Chondrocyte (in vitro differentiated cells): ENCODE results near the gene GRAP2. TPM values are rescaled to one million over a fixed set of nuclear protein-coding genes. Genes with fewer than 3 reads are reported as not detected.

Experiments
- DNase-seq: peaks from one replicate; pipeline ENCODE4 v3.0.0; 2021; ENCODE audit warnings: mixed read lengths, low spot score
- H3K27ac Mint-ChIP-seq: one replicate; pipeline ENCODE4 v1.8.0; 2021; ENCODE audit warnings: mild to moderate bottlenecking, moderate library complexity, mixed read lengths; ENCODE audit not compliant: unreplicated experiment
- H3K27me3 Mint-ChIP-seq: 2 replicates; pipeline ENCODE4 v1.8.0; 2021; ENCODE audit warnings: low read depth, mixed read lengths
- H3K36me3 Mint-ChIP-seq: 2 replicates; pipeline ENCODE4 v1.8.0; 2021; ENCODE audit warnings: low read depth, mixed read lengths
- H3K4me1 Mint-ChIP-seq: 2 replicates; pipeline ENCODE4 v1.8.0; 2021; ENCODE audit warnings: low read depth, mild to moderate bottlenecking, mixed read lengths
- H3K4me3 Mint-ChIP-seq: one replicate; pipeline ENCODE4 v1.8.0; 2021; ENCODE audit warnings: mild to moderate bottlenecking, moderate library complexity, mixed read lengths; ENCODE audit not compliant: unreplicated experiment
- H3K9me3 Mint-ChIP-seq: 2 replicates; pipeline ENCODE4 v1.8.0; 2021; ENCODE audit warnings: low read depth, mixed read lengths
- CTCF ChIP-seq: fragments of 200-600 bp; sonication (generic); IDR thresholded peaks from 2 replicates; pipeline ENCODE4 v1.5.0; 2021; ENCODE audit warnings: antibody characterized with exemption, mild to moderate bottlenecking, moderate library complexity
- total RNA-seq: library from RNA; stranded (reverse); gene quantifications from 3 replicates; pipeline ENCODE4 v1.2.1, GENCODE V29; 2021

GRAP2 gene
- total RNA-seq, 1 donor from 2014 or later: not detected

GRCh38 chr22:39893526-39893925 lies 7.4 kb upstream of the GRAP2 start, which contains the start of gene ENTHD1:
Gene ENTHD1, minus strand, starts transcription at chr22:39893760. Its CDS starts 6,012 bp downstream, at chr22:39887748.
- Mint-ChIP-seq H3K9me3 (no peaks in the 10 kb centered on the region), H3K4me3 (no peak within 1 kb of the TSS), H3K4me1 (no peaks in the 10 kb centered on the region), H3K27ac (no peak within 1 kb of the TSS), H3K36me3 (no peaks in the 10 kb centered on the region), H3K27me3 (peaks cover 7% of the 10 kb centered on the region)
- DNase-seq: no peak
- TF ChIP-seq CTCF: no peak

- H3K9me3 Mint-ChIP-seq: no peaks in the 10 kb centered on the region
- no peak overlapping the region for H3K27ac Mint-ChIP-seq
- H3K27me3 Mint-ChIP-seq: peaks cover 1% of the 10 kb centered on the region
- no peaks in the 10 kb centered on the region for H3K36me3 Mint-ChIP-seq
- H3K4me1 Mint-ChIP-seq: no peaks in the 10 kb centered on the region
- TF ChIP-seq CTCF: no peak
- no peak overlapping the region for H3K4me3 Mint-ChIP-seq
- no peak for DNase-seq
Measured at GRCh38 chr22:39894554-39895092, 6.3 kb upstream of the GRAP2 start.

GRCh38 chr22:39895682-39896081 lies 5.2 kb upstream of the GRAP2 start:
- Mint-ChIP-seq H3K36me3 (no peaks in the 10 kb centered on the region), H3K4me1 (no peaks in the 10 kb centered on the region), H3K27me3 (peaks cover 4% of the 10 kb centered on the region), H3K9me3 (no peaks in the 10 kb centered on the region), H3K4me3 (no peak overlapping the region), H3K27ac (no peak overlapping the region)
- DNase-seq: no peak
- TF ChIP-seq CTCF: no peak

GRCh38 chr22:39896313-39896996 lies 4.4 kb upstream of the GRAP2 start:
- no peak overlapping the region for H3K27ac Mint-ChIP-seq

GRCh38 chr22:39897841-39898240 lies 3.0 kb upstream of the GRAP2 start:
- no peaks in the 10 kb centered on the region for H3K4me1 Mint-ChIP-seq
- peaks cover 14% of the 10 kb centered on the region for H3K27me3 Mint-ChIP-seq
- no peak for DNase-seq
- no peak overlapping the region for H3K4me3 Mint-ChIP-seq
- TF ChIP-seq CTCF: no peak
- H3K9me3 Mint-ChIP-seq: no peaks in the 10 kb centered on the region
- no peaks in the 10 kb centered on the region for H3K36me3 Mint-ChIP-seq
- no peak overlapping the region for H3K27ac Mint-ChIP-seq

More at GRCh38 chr22:39896313-39896996, 4.4 kb upstream of the GRAP2 start:
- Mint-ChIP-seq H3K4me3 (no peak overlapping the region), H3K27me3 (peaks cover 5% of the 10 kb centered on the region), H3K4me1 (no peaks in the 10 kb centered on the region), H3K36me3 (no peaks in the 10 kb centered on the region), H3K9me3 (no peaks in the 10 kb centered on the region)
- no peak for DNase-seq
- no peak for TF ChIP-seq CTCF
